NB4 (cell line): ENCODE data around the gene RANBP10.

Source experiments
- CTCF ChIP-seq: IDR thresholded peaks from one replicate; pipeline ENCODE4 v1.5.1; 2012; ENCODE audit warnings: low read depth, low read length
- MAX ChIP-seq: IDR thresholded peaks from 2 replicates; pipeline ENCODE4 v1.6.1; 2011; ENCODE audit warnings: low read depth, low read length
- POLR2A ChIP-seq: IDR thresholded peaks from 2 replicates; pipeline ENCODE4 v1.6.1; 2011; ENCODE audit warnings: mild to moderate bottlenecking; ENCODE audit not compliant: insufficient read length; ENCODE audit errors: extremely low read depth

GRCh38 chr16:67762385-67762784, 44.0 kb downstream of the RANBP10 start:
- TF ChIP-seq CTCF (no peak), POLR2A (no peak), MAX (no peak)
